HCT116 (cell line): ENCODE measurements around the gene SUGT1.

Experiments used
- CTCF ChIP-seq, 3 experiments: fragments of 200-600 bp in 1 of 3; sonication (generic) in 1 of 3; IDR thresholded peaks in 2 of 3; conservative IDR thresholded peaks in 1 of 3; 2 replicates each; pipeline ENCODE4 v1.5.1; 2012 to 2017; ENCODE audit warnings: low read depth in 2 of 3, low read length in 2 of 3, antibody characterized with exemption in 1 of 3, borderline replicate concordance in 1 of 3, control low read depth in 1 of 3, mild to moderate bottlenecking in 1 of 3, mixed read lengths in 1 of 3, mixed run types in 1 of 3, moderate library complexity in 1 of 3; ENCODE audit not compliant: insufficient read depth in 1 of 3
- EZH2phosphoT487 ChIP-seq: fragments of 200-600 bp; IDR thresholded peaks from 2 replicates; pipeline ENCODE4 v1.6.1; 2018; ENCODE audit warnings: antibody characterized with exemption, borderline replicate concordance
- POLR2A ChIP-seq: IDR thresholded peaks from 2 replicates; pipeline ENCODE4 v1.7.0; 2011; ENCODE audit warnings: borderline replicate concordance; ENCODE audit not compliant: insufficient read depth, insufficient read length; ENCODE audit errors: extremely low read depth
- POLR2AphosphoS5 ChIP-seq: IDR thresholded peaks from 2 replicates; pipeline ENCODE4 v1.6.1; 2011; ENCODE audit warnings: mild to moderate bottlenecking, low read depth, low read length, moderate library complexity
- RAD21 ChIP-seq: IDR thresholded peaks from 2 replicates; pipeline ENCODE4 v1.6.1; 2012; ENCODE audit warnings: low read depth, mild to moderate bottlenecking
- REST ChIP-seq: IDR thresholded peaks from 2 replicates; pipeline ENCODE4 v1.6.1; 2012; ENCODE audit warnings: low read depth
- SP1 ChIP-seq: IDR thresholded peaks from 2 replicates; pipeline ENCODE4 v1.6.1; 2012; ENCODE audit warnings: low read depth
- TCF7L2 ChIP-seq: IDR thresholded peaks from 2 replicates; pipeline ENCODE4 v1.7.0; 2011; ENCODE audit warnings: borderline replicate concordance, inconsistent platforms; ENCODE audit not compliant: insufficient read depth, insufficient read length; ENCODE audit errors: extremely low read depth
- YY1 ChIP-seq: IDR thresholded peaks from 2 replicates; pipeline ENCODE4 v1.6.1; 2011; ENCODE audit warnings: low read length, low read depth, moderate library complexity, mild to moderate bottlenecking; ENCODE audit not compliant: insufficient replicate concordance; ENCODE audit errors: extremely low read depth

- TF ChIP-seq EZH2phosphoT487 (no peak), TCF7L2 (no peak), CTCF (IDR thresholded peaks at IDR 0.05 in 2 of 3, conservative IDR thresholded peaks at IDR 0.05 in 1 of 3; ENCODE audit: borderline replicate concordance in 1 of 3, insufficient read depth in 1 of 3, low read depth in 2 of 3, low read length in 2 of 3) (no peak), YY1 (peak; percentile 79), POLR2A (no peak), REST (no peak), RAD21 (0 out of 2 replicates have a peak, but pooled peaks have one; percentile 5), POLR2AphosphoS5 (peak; percentile 91), SP1 (peak; percentile 75)
Measured at GRCh38 chr13:52617070-52618060, 35.3 kb upstream of the SUGT1 start.
